Uterus (tissue), 4 donors: ENCODE measurements around the gene SEL1L2. TPM values are rescaled to one million over a fixed set of nuclear protein-coding genes. Genes with fewer than 3 reads are reported as not detected.

ENCODE experiments used
- DNase-seq, 2 donors: peaks; one replicate each; pipeline ENCODE4 v3.0.0-alpha.2; 2019 to 2020
- H3K27ac ChIP-seq, 2 donors: fragments of 200-600 bp; sonication (generic); 1 replicate in 1 of 2; 2 replicates in 1 of 2; pipeline ENCODE4 v1.5.1; 2016 to 2018
- H3K27me3 ChIP-seq, 2 donors: fragments of 200-600 bp; sonication (generic); one replicate each; pipeline ENCODE4 v1.5.1; 2018 to 2019; ENCODE audit warnings: control low read depth in 1 of 2
- H3K36me3 ChIP-seq, 2 donors: fragments of 200-600 bp; sonication (generic); one replicate each; pipeline ENCODE4 v1.5.1; 2019; ENCODE audit warnings: control low read depth in 1 of 2
- H3K4me1 ChIP-seq, 2 donors: fragments of 200-600 bp; sonication (generic); one replicate each; pipeline ENCODE4 v1.5.1; 2018 to 2019; ENCODE audit warnings: control low read depth in 1 of 2
- H3K4me3 ChIP-seq, 2 donors: fragments of 200-600 bp; sonication (generic); 1 replicate in 1 of 2; 2 replicates in 1 of 2; pipeline ENCODE4 v1.5.1; 2018 to 2019; ENCODE audit warnings: mild to moderate bottlenecking in 1 of 2
- H3K9me3 ChIP-seq, 2 donors: fragments of 200-600 bp; sonication (generic); one replicate each; pipeline ENCODE4 v1.5.1; 2019; ENCODE audit warnings: control low read depth in 1 of 2
- POLR2A ChIP-seq, 2 donors: fragments of 450-650 bp; IDR thresholded peaks; one replicate each; pipeline ENCODE4 v1.6.1; 2016; ENCODE audit warnings: antibody characterized with exemption in 2 of 2, mild to moderate bottlenecking in 1 of 2, moderate library complexity in 1 of 2
- intact Hi-C: fragments of 100-400 bp; cut with DNase I; formaldehyde crosslinking; loops from one replicate; pipeline ENCODE4 v1.15.1; 2023; ENCODE audit warnings: low total_unique reads
- total RNA-seq, 4 donors: library from RNA; depleted of rRNA in 3 of 4; stranded (reverse); fragments of >200 nt in 3 of 4; gene quantifications; one replicate each; pipeline versions ENCODE4 v1.1.0 to v1.2.4, GENCODE V29; 2014 to 2023
- TF ChIP-seq, protein P1 (sequence below), 4 experiments: fragments of 200-600 bp in 2 of 4; fragments of 450-650 bp in 2 of 4; sonication (generic) in 2 of 4; IDR thresholded peaks; one replicate each; pipeline ENCODE4 v1.5.1; 2016 to 2019; ENCODE audit warnings: antibody characterized with exemption in 4 of 4, mild to moderate bottlenecking in 2 of 4, moderate library complexity in 1 of 4
- donor health status: DM: yes; HTN: yes; CAD: no.

Gene SEL1L2
- total RNA-seq, 4 donors from 2014 or later, result 1.0 to 3.8 (median 2.3) TPM

DNA sequence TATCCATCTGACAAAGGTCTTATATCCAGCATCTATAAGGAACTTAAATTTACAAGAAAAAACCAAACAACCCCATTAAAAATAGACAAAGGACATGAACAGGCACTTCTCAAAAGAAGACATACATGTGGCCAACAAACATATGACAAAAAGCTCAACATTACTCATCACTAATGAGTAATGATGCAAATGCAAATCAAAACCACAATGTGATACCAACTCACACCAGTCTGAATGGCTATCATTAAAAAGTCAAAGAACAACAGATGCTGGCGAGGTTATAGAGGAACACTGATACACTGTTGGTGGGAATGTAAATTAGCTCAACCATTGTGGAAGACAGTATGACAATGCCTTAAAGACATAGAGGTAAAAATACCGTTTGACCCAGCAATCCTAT lies 18.8 kb upstream of the SEL1L2 start:
- Histone ChIP-seq H3K27me3 (no peaks in the 10 kb centered on the region), H3K4me1 (no peaks in the 10 kb centered on the region), H3K4me3 (no peak overlapping the region), H3K27ac (no peak overlapping the region), H3K9me3 (peaks cover 0 to 5% of the 10 kb centered on the region in 2 donors), H3K36me3 (no peaks in the 10 kb centered on the region)
- no peak for DNase-seq
- TF ChIP-seq, protein P1, sequence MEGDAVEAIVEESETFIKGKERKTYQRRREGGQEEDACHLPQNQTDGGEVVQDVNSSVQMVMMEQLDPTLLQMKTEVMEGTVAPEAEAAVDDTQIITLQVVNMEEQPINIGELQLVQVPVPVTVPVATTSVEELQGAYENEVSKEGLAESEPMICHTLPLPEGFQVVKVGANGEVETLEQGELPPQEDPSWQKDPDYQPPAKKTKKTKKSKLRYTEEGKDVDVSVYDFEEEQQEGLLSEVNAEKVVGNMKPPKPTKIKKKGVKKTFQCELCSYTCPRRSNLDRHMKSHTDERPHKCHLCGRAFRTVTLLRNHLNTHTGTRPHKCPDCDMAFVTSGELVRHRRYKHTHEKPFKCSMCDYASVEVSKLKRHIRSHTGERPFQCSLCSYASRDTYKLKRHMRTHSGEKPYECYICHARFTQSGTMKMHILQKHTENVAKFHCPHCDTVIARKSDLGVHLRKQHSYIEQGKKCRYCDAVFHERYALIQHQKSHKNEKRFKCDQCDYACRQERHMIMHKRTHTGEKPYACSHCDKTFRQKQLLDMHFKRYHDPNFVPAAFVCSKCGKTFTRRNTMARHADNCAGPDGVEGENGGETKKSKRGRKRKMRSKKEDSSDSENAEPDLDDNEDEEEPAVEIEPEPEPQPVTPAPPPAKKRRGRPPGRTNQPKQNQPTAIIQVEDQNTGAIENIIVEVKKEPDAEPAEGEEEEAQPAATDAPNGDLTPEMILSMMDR (IDR thresholded peaks at IDR 0.05), result no peak
- no peak for TF ChIP-seq POLR2A (IDR thresholded peaks at IDR 0.05)
- intact Hi-C loops, result no loop called here

DNA sequence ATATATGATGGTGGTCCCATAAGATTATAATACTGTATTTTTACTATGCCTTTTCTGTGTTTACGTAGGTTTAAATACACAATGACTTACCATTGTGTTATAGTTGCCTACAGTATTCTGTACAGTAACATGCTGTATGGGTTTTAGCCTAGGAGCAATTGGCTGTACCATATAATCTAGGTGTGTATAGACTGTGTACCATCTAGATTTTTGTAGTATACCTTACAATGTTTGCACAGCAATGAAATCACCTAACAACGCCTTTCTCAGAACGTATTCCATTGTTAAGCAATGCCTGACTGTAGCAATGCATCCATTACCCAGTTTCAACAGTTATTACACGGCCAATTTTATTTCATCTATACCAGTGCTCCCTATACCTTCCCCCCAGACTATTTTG lies 15.6 kb upstream of the SEL1L2 start:
- Histone ChIP-seq H3K27me3 (no peaks in the 10 kb centered on the region), H3K36me3 (no peaks in the 10 kb centered on the region), H3K9me3 (no peaks in the 10 kb centered on the region), H3K4me3 (no peak overlapping the region), H3K27ac (no peak overlapping the region), H3K4me1 (no peaks in the 10 kb centered on the region)
- intact Hi-C loops, result no loop called here
- TF ChIP-seq, protein P1 (IDR thresholded peaks at IDR 0.05), result no peak
- no peak for TF ChIP-seq POLR2A (IDR thresholded peaks at IDR 0.05)
- DNase-seq, result no peak

GRCh38 chr20:14000917-14001316 lies 10.5 kb upstream of the SEL1L2 start:
- Histone ChIP-seq H3K9me3 (no peaks in the 10 kb centered on the region), H3K4me3 (no peak overlapping the region), H3K27me3 (no peaks in the 10 kb centered on the region), H3K36me3 (no peaks in the 10 kb centered on the region), H3K4me1 (no peaks in the 10 kb centered on the region), H3K27ac (no peak overlapping the region)
- DNase-seq, result no peak
- TF ChIP-seq, protein P1 (IDR thresholded peaks at IDR 0.05), result no peak
- no peak for TF ChIP-seq POLR2A (IDR thresholded peaks at IDR 0.05)
- intact Hi-C loops, result no loop called here

DNA sequence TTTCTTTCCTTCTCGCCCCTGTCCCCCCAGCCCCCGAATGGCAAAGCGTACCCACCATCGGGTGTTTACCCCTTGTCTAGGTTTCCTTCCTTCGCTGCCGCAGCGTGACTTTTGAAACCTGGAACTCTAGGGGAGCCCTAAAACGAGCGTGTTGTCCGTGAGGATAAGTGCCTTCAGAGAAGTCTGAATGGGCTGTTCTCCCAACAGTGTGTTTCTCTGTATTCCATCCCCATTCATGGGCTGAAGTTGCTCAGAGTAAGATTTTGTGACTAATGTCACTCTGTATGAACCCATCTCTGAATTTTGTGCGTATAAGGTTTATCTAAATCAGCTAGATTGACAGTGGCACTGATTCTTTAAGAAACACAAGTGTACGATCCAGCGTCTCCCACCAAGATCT lies 5.9 kb upstream of the SEL1L2 start:
- Histone ChIP-seq H3K4me1 (no peaks in the 10 kb centered on the region), H3K9me3 (peaks cover 0 to 10% of the 10 kb centered on the region in 2 donors), H3K27ac (peak overlapping the region; percentile 72 to 75), H3K4me3 (peak overlapping the region; percentile 61 to 75), H3K27me3 (no peaks in the 10 kb centered on the region), H3K36me3 (no peaks in the 10 kb centered on the region)
- TF ChIP-seq, protein P1 (IDR thresholded peaks at IDR 0.05), result no peak
- no peak for TF ChIP-seq POLR2A (IDR thresholded peaks at IDR 0.05)
- no peak for DNase-seq
- intact Hi-C loops, result no loop called here

- H3K9me3 ChIP-seq, result peaks cover 0 to 10% of the 10 kb centered on the region in 2 donors
- peak overlapping the region; percentile 72 to 75 for H3K27ac ChIP-seq
- no peaks in the 10 kb centered on the region for H3K36me3 ChIP-seq
- TF ChIP-seq, protein P1 (IDR thresholded peaks at IDR 0.05), result no peak
- TF ChIP-seq POLR2A (IDR thresholded peaks at IDR 0.05), result no peak
- no peaks in the 10 kb centered on the region for H3K27me3 ChIP-seq
- peak overlapping the region; percentile 61 to 75 for H3K4me3 ChIP-seq
- H3K4me1 ChIP-seq, result no peaks in the 10 kb centered on the region
- DNase-seq, result peak; percentile 17 to 27
- intact Hi-C loops, result no loop called here
These were observed 5.4 kb upstream of the SEL1L2 start for GRCh38 chr20:13995841-13996240.
